Stimulated activated naive CD8-positive, alpha-beta T cell treated with anti-CD3 and anti-CD28 coated beads, Interleukin-15, amount 100 ng/mL, for 72 hours (primary cell): ENCODE data around the gene SERPINE2.
A peak's percentile ranks its signal among the peaks of the same experiment; 100 is the strongest.
"Not testable (repeated sequence)": the region's sequence is repeated elsewhere in the genome, so short reads cannot be mapped to it uniquely, and the experiment has no call there.

Source experiments
- ATAC-seq: fragments of 150-1000 bp; cut with Tn5 transposase; 2 replicates; pipeline ENCODE4 v1.10.0; 2021; ENCODE audit warnings: mild to moderate bottlenecking, moderate library complexity
- DNase-seq, 2 donors: peaks; one replicate each; pipeline ENCODE4 v3.0.0; 2021 to 2022
- H3K27ac Mint-ChIP-seq, 2 donors: one replicate each; pipeline ENCODE4 v1.8.0; 2022; ENCODE audit warnings: mild to moderate bottlenecking in 2 of 2, mixed read lengths in 2 of 2, moderate library complexity in 2 of 2
- H3K27me3 Mint-ChIP-seq: one replicate; pipeline ENCODE4 v1.8.0; 2022; ENCODE audit warnings: mixed read lengths
- H3K4me1 Mint-ChIP-seq: one replicate; pipeline ENCODE4 v1.8.0; 2022; ENCODE audit warnings: mild to moderate bottlenecking, mixed read lengths
- H3K4me3 Mint-ChIP-seq, 2 donors: one replicate each; pipeline ENCODE4 v1.8.0; 2022; ENCODE audit warnings: mild to moderate bottlenecking in 2 of 2, mixed read lengths in 2 of 2, moderate library complexity in 1 of 2
- H3K9me3 Mint-ChIP-seq, 2 donors: one replicate each; pipeline ENCODE4 v1.8.0; 2022; ENCODE audit warnings: mixed read lengths in 2 of 2

The SERPINE2 gene

GRCh38 chr2:224008702-224009261 lies 30.3 kb downstream of the SERPINE2 start:
- Mint-ChIP-seq H3K9me3 (no peaks in the 10 kb centered on the region), H3K4me1 (peaks cover 12% of the 10 kb centered on the region), H3K4me3 (no peak overlapping the region), H3K27ac (no peak overlapping the region), H3K27me3 (no peaks in the 10 kb centered on the region)
- ATAC-seq (no peak), DNase-seq (no peak)

DNA sequence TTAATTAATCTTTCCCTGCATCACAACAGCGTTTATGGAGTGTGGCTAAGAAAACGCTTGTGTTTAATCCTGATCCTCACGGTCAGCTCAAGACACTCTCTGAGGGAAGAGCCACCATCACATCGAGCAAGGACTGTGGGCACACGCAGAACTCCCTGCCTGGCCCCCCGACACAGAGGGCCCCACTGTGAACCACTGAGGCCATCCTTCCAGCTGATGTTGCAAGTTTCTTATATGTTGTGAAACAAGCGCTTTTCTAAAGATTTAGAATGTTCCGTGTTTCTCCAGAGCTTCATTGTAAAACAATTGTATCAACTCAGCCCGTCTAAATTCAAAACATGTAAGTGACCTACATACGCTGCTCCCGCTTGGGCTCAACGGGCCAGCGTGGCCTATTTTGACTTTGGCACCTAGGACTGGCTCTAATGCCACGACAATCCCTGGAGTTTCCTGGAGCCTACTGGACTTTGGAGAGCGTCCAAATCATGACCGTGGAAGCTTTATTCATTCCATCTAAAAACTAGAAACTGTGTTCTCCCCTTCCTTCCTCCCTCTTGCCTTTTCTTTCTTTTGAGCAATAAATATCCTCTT lies 34.9 kb downstream of the SERPINE2 start:
- no peak for DNase-seq
- no peak overlapping the region for H3K4me3 Mint-ChIP-seq

DNA sequence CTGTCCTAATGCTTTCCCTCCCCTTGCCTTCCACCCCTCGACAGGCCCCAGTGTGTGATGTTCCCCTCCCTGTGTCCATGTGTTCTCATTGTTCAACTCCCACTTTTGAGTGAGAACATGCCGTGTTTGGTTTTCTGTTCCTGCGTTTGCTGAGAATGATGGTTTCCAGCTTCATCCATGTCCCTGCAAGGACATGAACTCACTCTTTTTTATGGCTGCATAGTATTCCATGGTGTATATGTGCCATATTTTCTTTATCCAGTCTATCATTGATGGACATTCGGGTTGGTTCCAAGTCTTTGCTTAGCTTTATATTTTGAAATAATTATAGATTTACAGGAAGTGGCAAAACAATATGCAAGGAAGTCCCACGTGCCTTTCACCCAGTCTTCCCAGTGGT lies 38.4 kb downstream of the SERPINE2 start:
- H3K4me3 Mint-ChIP-seq, DNase-seq, H3K27me3 Mint-ChIP-seq, ATAC-seq, H3K9me3 Mint-ChIP-seq, H3K27ac Mint-ChIP-seq: not testable (repeated sequence)
- H3K4me1 Mint-ChIP-seq: peaks cover 12% of the 10 kb centered on the region

More for the DNA sequence above, 34.9 kb downstream of the SERPINE2 start:
- peak overlapping the region; percentile 40 to 54 for H3K27ac Mint-ChIP-seq
- no peaks in the 10 kb centered on the region for H3K27me3 Mint-ChIP-seq
- no peaks in the 10 kb centered on the region for H3K9me3 Mint-ChIP-seq
- H3K4me1 Mint-ChIP-seq: no peaks in the 10 kb centered on the region
- no peak for ATAC-seq

DNA sequence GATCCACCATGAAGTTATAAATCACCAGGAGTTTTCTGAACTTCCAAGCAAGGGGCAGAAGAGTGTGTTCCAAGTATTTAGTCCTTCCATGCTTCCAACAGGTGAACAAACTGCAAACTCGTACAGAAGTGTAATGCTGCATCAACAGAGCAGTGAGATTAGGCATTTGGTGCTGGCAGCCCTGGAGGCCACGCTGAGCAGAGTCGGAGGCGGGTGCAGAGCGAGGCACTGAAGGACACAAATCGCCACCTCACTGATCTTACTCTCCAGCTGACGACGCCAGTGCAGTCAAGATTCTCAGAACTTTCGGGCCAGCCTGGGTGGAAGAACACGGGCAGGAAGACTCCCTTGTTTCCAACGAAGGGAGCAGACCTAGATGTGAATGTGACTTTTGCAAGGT lies 39.2 kb downstream of the SERPINE2 start:
- H3K27me3 Mint-ChIP-seq: no peaks in the 10 kb centered on the region
- no peak overlapping the region for H3K27ac Mint-ChIP-seq
- peaks cover 20% of the 10 kb centered on the region for H3K4me1 Mint-ChIP-seq
- no peaks in the 10 kb centered on the region for H3K9me3 Mint-ChIP-seq
- DNase-seq: no peak
- H3K4me3 Mint-ChIP-seq: no peak overlapping the region
- ATAC-seq: no peak

GRCh38 chr2:223998948-223999347 lies 40.1 kb downstream of the SERPINE2 start:
- ATAC-seq: no peak
- DNase-seq: no peak
- H3K9me3 Mint-ChIP-seq: no peaks in the 10 kb centered on the region
- no peak overlapping the region for H3K4me3 Mint-ChIP-seq
- no peaks in the 10 kb centered on the region for H3K27me3 Mint-ChIP-seq
- peak overlapping the region in 1 of 2 donors; percentile 83 for H3K27ac Mint-ChIP-seq
- H3K4me1 Mint-ChIP-seq: peaks cover 27% of the 10 kb centered on the region

DNA sequence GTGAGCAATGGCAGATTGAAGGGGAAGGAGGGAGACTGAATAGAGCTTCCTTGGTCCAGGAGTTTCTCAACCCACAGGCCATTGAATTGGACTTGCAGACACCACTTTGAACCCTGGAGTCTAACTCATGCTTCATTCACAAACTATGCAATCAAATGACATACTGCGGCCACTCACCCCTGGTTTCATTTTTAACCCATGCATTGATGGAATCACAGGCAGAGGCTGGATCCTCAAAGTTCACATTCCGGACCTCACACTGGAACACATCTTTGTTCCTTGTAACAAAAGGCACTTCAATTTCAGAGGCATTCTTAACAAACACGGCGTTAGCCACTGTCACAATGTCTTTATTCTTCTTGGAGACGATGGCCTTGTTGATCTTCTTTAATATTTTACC lies 41.1 kb downstream of the SERPINE2 start:
- H3K9me3 Mint-ChIP-seq: no peaks in the 10 kb centered on the region
- no peak overlapping the region for H3K4me3 Mint-ChIP-seq
- peak overlapping the region; percentile 58 to 100 for H3K27ac Mint-ChIP-seq
- no peaks in the 10 kb centered on the region for H3K27me3 Mint-ChIP-seq
- ATAC-seq (no peak), DNase-seq (no peak)
- H3K4me1 Mint-ChIP-seq: peaks cover 30% of the 10 kb centered on the region

DNA sequence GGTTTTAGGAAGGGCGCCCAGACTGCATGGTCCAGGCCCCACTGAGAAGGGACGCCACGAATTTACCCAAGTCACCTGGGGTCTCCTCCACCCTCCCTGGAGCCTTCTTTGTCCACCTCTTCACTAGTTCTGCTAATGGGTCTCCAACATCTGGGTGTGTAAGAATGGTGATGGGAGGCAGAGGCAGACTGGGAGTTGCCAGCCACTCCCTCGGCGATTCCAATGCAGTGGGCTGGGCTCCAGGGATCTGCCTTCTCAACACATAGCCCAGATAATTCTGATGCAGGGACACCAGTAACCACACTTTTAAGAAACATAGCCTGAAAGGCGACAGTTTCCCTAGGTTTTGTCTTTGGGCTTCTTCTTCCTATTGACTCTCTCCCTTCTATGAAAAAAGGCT lies 42.7 kb downstream of the SERPINE2 start:
- peak overlapping the region in 1 of 2 donors; percentile 10 for H3K4me3 Mint-ChIP-seq
- no peaks in the 10 kb centered on the region for H3K27me3 Mint-ChIP-seq
- H3K9me3 Mint-ChIP-seq: no peaks in the 10 kb centered on the region
- peak overlapping the region; percentile 98 to 100 for H3K27ac Mint-ChIP-seq
- ATAC-seq: no peak
- no peak for DNase-seq
- peaks cover 30% of the 10 kb centered on the region for H3K4me1 Mint-ChIP-seq

- Mint-ChIP-seq H3K4me1 (peaks cover 30% of the 10 kb centered on the region), H3K27ac (peak overlapping the region; percentile 98 to 100), H3K9me3 (no peaks in the 10 kb centered on the region), H3K27me3 (no peaks in the 10 kb centered on the region), H3K4me3 (peak overlapping the region; percentile 4 to 24)
- DNase-seq (peak; percentile 16 to 26), ATAC-seq (peak; percentile 73)
These were observed 43.5 kb downstream of the SERPINE2 start for GRCh38 chr2:223995569-223995968.

- Mint-ChIP-seq H3K27me3 (no peaks in the 10 kb centered on the region), H3K9me3 (no peaks in the 10 kb centered on the region), H3K4me1 (peaks cover 30% of the 10 kb centered on the region), H3K4me3 (peak overlapping the region; percentile 33 to 43), H3K27ac (peak overlapping the region; percentile 98 to 100)
- peak; percentile 62 for ATAC-seq
- DNase-seq: peak in 1 of 2 donors; percentile 13
These were observed 44.4 kb downstream of the SERPINE2 start for GRCh38 chr2:223994562-223995162.

GRCh38 chr2:223993634-223994232 lies 45.4 kb downstream of the SERPINE2 start:
- DNase-seq: peak; percentile 55 to 61
- Mint-ChIP-seq H3K9me3 (no peaks in the 10 kb centered on the region), H3K4me1 (peaks cover 30% of the 10 kb centered on the region), H3K4me3 (no peak overlapping the region), H3K27ac (peak overlapping the region; percentile 98 to 100), H3K27me3 (no peaks in the 10 kb centered on the region)
- ATAC-seq: peak; percentile 68

- Mint-ChIP-seq H3K4me3 (no peak overlapping the region), H3K4me1 (peaks cover 26% of the 10 kb centered on the region), H3K27ac (no peak overlapping the region), H3K9me3 (no peaks in the 10 kb centered on the region), H3K27me3 (no peaks in the 10 kb centered on the region)
- ATAC-seq: no peak
- no peak for DNase-seq
These were observed 47.5 kb downstream of the SERPINE2 start for GRCh38 chr2:223991611-223992010.

- DNase-seq: no peak
- Mint-ChIP-seq H3K27me3 (no peaks in the 10 kb centered on the region), H3K4me1 (peaks cover 10% of the 10 kb centered on the region), H3K9me3 (no peaks in the 10 kb centered on the region), H3K4me3 (no peak overlapping the region), H3K27ac (no peak overlapping the region)
- ATAC-seq: no peak
These were observed 49.2 kb downstream of the SERPINE2 start for GRCh38 chr2:223989856-223990232.

GRCh38 chr2:223989206-223989855 lies 49.8 kb downstream of the SERPINE2 start:
- no peak for ATAC-seq
- peaks cover 6% of the 10 kb centered on the region for H3K4me1 Mint-ChIP-seq
- H3K27ac Mint-ChIP-seq: peak overlapping the region; percentile 72

GRCh38 chr2:223981241-223981640 lies 57.8 kb downstream of the SERPINE2 start:
- no peak overlapping the region for H3K27ac Mint-ChIP-seq
- no peaks in the 10 kb centered on the region for H3K27me3 Mint-ChIP-seq
- H3K9me3 Mint-ChIP-seq: no peaks in the 10 kb centered on the region
- H3K4me3 Mint-ChIP-seq: no peak overlapping the region
- ATAC-seq: no peak
- no peak for DNase-seq
- H3K4me1 Mint-ChIP-seq: peaks cover 6% of the 10 kb centered on the region

More at GRCh38 chr2:223989206-223989855, 49.8 kb downstream of the SERPINE2 start:
- no peak overlapping the region for H3K4me3 Mint-ChIP-seq
- no peaks in the 10 kb centered on the region for H3K27me3 Mint-ChIP-seq
- DNase-seq: no peak
- H3K9me3 Mint-ChIP-seq: no peaks in the 10 kb centered on the region

DNA sequence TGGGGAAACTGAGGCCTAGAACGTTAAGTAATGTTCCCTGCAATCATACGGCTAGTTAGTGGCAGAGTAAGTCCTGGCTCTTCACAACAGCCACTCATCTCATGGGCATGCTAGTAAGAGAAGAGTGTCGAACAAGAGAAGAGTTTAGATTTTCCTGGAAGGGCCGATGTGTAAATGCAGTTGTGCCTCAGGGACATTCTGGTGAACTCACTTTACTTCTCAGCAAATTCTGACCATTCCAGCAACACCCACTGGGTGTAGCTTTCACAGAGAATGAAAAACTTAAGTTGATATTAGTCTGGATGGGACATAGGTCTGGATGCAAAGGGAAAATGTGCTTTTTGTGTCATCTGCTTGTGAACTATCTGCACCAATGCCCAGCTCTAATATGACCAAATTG lies 58.3 kb downstream of the SERPINE2 start:
- no peak for DNase-seq
- no peak for ATAC-seq
- Mint-ChIP-seq H3K4me1 (peaks cover 6% of the 10 kb centered on the region), H3K4me3 (no peak overlapping the region), H3K27ac (no peak overlapping the region), H3K9me3 (no peaks in the 10 kb centered on the region), H3K27me3 (no peaks in the 10 kb centered on the region)

- no peak overlapping the region for H3K4me3 Mint-ChIP-seq
- no peaks in the 10 kb centered on the region for H3K27me3 Mint-ChIP-seq
- H3K9me3 Mint-ChIP-seq: no peaks in the 10 kb centered on the region
- peaks cover 6% of the 10 kb centered on the region for H3K4me1 Mint-ChIP-seq
- H3K27ac Mint-ChIP-seq: no peak overlapping the region
- no peak for ATAC-seq
- no peak for DNase-seq
These were observed 58.7 kb downstream of the SERPINE2 start for GRCh38 chr2:223980397-223980735.
